GM18870 (cell line): Measurements from ENCODE around the gene URM1.
"Not testable (repeated sequence)": the region's sequence is repeated elsewhere in the genome, so short reads cannot be mapped to it uniquely, and the experiment has no call there.

Source experiments
- ATAC-seq: cut with Tn5 transposase; IDR thresholded peaks from one replicate; pipeline ENCODE4 v1.9.1; 2021; ENCODE audit warnings: moderate library complexity; ENCODE audit not compliant: unreplicated experiment

URM1 gene

GRCh38 chr9:128370752-128371629, at the start of gene URM1:
Gene URM1, plus strand, starts transcription at chr9:128371374. Its CDS starts 7 bp downstream, at chr9:128371381.
- ATAC-seq, result peak; percentile 62

DNA sequence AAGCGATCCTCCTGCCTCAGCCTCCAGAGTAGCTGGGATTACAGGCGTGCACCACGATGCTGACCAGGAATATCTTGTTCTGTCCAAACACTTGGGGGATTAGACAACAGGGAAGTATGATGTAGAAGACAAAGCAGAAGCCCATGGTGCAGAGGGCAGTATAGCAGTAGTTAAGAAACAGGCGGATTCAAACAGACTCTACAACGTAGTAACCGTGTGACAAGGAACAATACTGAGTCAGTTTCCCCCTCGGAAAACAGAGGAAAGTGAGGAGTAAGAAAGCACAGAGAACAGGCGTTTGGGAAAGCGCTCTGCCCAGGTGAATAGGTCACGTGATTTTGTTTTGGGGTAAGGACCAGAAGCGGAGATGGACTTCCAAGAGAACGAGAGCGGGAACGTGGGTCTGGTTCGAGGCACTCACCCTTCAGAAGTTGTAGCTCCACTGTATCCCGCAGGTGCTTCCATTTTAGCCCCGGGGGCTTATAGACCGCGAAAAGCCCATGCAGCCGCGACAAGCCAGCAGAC, 49.2 kb upstream of the URM1 start:
- no peak for ATAC-seq

GRCh38 chr9:128322404-128323211, 48.6 kb upstream of the URM1 start, which contains the start of the genes COQ4 and TRUB2:
Gene COQ4, plus strand, starts transcription at chr9:128322839. Its CDS starts 20 bp downstream, at chr9:128322859.
Gene TRUB2, minus strand, starts transcription at chr9:128322447. Its CDS starts 39 bp downstream, at chr9:128322408.
- ATAC-seq, result peak; percentile 69

GRCh38 chr9:128323212-128323730, 47.9 kb upstream of the URM1 start:
- ATAC-seq, result no peak

DNA sequence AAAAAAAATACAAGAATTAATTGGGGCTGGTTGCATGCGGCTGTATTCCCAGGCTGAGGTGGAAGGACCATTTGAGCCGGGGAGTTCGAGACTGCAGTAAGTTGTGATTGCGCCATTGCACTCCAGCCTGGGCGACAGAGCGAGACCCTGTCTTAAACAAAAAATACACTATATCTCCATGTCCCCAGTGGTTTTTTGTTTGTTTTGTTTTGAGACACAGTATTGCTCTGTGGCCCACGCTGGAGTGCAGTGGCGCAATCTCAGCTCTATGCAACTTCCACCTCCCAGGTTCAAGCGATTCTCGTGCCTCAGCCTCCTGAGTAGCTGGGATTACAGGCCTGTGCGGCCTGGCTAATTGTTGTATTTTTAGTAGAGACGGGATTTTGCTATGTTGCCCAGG, 47.4 kb upstream of the URM1 start:
- ATAC-seq, result no peak

GRCh38 chr9:128324401-128324800, 46.8 kb upstream of the URM1 start:
- no peak for ATAC-seq

DNA sequence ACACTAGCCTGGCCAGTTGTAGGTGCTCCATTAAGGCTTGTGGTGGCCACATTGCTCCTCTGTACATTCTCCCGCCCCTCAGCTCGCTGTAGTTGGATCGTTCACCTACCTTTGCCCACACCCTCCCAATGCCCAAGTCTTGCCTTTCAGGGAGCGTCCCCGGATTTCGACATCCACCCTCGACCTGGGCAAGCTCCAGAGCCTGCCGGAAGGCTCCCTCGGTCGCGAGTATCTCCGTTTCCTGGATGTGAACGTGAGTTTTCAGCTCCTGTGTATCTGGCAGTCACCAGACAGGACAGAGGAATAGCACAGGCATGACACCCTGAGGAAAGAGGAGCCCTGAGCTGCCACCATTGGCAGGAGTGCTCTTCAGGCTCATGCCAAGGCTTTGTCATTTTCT, 45.5 kb upstream of the URM1 start:
- no peak for ATAC-seq

- no peak for ATAC-seq
Observed at GRCh38 chr9:128333451-128333869, 37.7 kb upstream of the URM1 start.

DNA sequence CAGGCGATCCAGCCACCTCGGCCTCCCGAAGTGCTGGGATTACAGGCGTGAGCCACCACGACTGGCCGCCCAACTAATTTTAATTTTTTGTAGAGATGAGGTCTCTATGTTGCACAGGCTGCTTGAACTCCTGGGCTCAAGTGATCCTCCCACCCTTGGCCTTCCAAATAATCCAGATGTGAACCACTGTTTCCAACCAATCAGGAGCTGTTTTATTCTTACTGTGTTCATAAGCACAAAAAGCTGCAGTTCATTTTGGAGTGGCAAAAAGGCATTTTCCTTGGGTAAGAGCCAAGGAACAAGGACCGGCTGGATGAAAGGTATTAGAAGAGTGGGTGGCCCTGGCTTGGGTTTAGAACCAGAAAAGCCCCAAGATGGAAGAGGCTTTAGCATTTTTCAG, 36.0 kb upstream of the URM1 start:
- ATAC-seq, result no peak

GRCh38 chr9:128335914-128336313, 35.3 kb upstream of the URM1 start:
- no peak for ATAC-seq

DNA sequence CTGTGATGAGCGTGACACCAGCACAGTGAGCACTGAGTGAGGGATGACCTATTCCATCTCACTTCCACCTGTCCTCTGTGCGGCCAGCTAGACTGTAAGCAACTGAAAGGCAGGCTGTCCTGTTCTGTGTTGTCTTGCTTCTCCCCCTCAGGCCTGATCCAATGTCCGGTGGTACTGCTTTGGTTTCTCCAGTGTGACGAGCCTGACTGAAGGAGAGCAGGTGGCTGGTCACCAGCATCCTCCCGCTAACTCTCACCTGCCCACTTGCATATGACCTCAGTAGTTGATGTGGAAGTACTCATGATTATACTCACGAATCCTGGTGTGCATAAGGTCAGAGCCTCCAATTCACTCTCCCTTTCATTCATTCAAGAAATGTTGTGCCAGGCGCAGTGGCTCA, 33.2 kb upstream of the URM1 start:
- ATAC-seq, result no peak

- not testable (repeated sequence) for ATAC-seq
Observed at GRCh38 chr9:128338852-128339614, 32.1 kb upstream of the URM1 start.

GRCh38 chr9:128339761-128340690, 31.1 kb upstream of the URM1 start, which contains the start of gene SLC27A4:
Gene SLC27A4, plus strand, starts transcription at chr9:128340527. Its CDS starts 2,606 bp downstream, at chr9:128343133.
- no peak for ATAC-seq

GRCh38 chr9:128340691-128341434, 30.3 kb upstream of the URM1 start:
- no peak for ATAC-seq

- ATAC-seq, result no peak
Observed at GRCh38 chr9:128341435-128341849, 29.7 kb upstream of the URM1 start.

GRCh38 chr9:128342971-128343680, 28.0 kb upstream of the URM1 start:
- no peak for ATAC-seq

DNA sequence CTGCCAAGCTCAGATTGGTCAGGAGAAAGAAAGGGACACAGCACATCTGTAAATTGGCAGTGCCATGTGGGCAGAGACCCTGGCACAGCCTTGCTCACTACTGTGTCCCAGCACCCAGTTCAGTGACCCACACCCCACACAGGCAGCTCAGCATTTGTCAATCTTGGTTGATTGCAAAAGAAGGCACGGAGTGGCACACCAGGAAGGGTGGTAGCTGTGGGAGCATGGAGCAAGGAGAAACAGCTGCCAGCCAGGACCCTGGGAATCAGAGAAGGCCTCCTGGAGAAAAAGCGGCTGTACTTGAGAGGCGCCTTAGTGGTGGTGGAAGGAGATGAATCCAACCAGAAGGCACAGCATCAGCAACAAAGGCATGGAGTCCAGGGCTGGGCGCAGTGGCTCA, 27.3 kb upstream of the URM1 start:
- no peak for ATAC-seq
